Activated CD8-positive, alpha-beta memory T cell treated with anti-CD3 and anti-CD28 coated beads, Interleukin-2, amount 10 ng/mL, durations not matched to agents 7 days and 5 days (primary cell): ENCODE results near the gene RNASE7. TPM values are rescaled to one million over a fixed set of nuclear protein-coding genes. Genes with fewer than 3 reads are reported as not detected.

Experiments
- ATAC-seq: fragments of 150-1000 bp; cut with Tn5 transposase; one replicate; pipeline ENCODE4 v1.10.0; 2021; ENCODE audit warnings: moderate library complexity
- CTCF ChIA-PET: fragments of 350-600 bp; sonication (Branson Sonifier 250); formaldehyde crosslinking; loops from one replicate; lab custom pipeline; 2021; ENCODE audit warnings: antibody characterized with exemption; lab: Charles Lee
- DNase-seq: peaks from one replicate; pipeline ENCODE4 v3.0.0-alpha.2; 2020
- H3K27ac Mint-ChIP-seq: one replicate; pipeline ENCODE4 v1.8.0; 2021; ENCODE audit warnings: mild to moderate bottlenecking, mixed read lengths
- H3K27me3 Mint-ChIP-seq: one replicate; pipeline ENCODE4 v1.8.0; 2021; ENCODE audit warnings: mixed read lengths
- H3K36me3 Mint-ChIP-seq: one replicate; pipeline ENCODE4 v1.8.0; 2021; ENCODE audit warnings: mild to moderate bottlenecking, mixed read lengths
- H3K4me1 Mint-ChIP-seq: one replicate; pipeline ENCODE4 v1.8.0; 2021; ENCODE audit warnings: mixed read lengths
- H3K4me3 Mint-ChIP-seq: one replicate; pipeline ENCODE4 v1.8.0; 2021; ENCODE audit warnings: mild to moderate bottlenecking, moderate library complexity, mixed read lengths
- H3K9me3 Mint-ChIP-seq: one replicate; pipeline ENCODE4 v1.8.0; 2022; ENCODE audit warnings: low read depth, mixed read lengths
- total RNA-seq, 2 experiments: library from RNA; stranded (reverse); gene quantifications; one replicate each; pipeline ENCODE4 v1.2.3, GENCODE V29; 2021

The RNASE7 gene
- total RNA-seq, 2 experiments from 2014 or later = not detected

GRCh38 chr14:21077672-21078071 is 35.5 kb downstream of the RNASE7 start:
- Mint-ChIP-seq H3K27ac (no peak overlapping the region), H3K27me3 (peaks cover 8% of the 10 kb centered on the region), H3K36me3 (no peaks in the 10 kb centered on the region), H3K4me3 (no peak overlapping the region), H3K9me3 (no peaks in the 10 kb centered on the region), H3K4me1 (no peaks in the 10 kb centered on the region)
- no peak for ATAC-seq
- DNase-seq = no peak
- CTCF ChIA-PET = interaction anchor here (2.1 kb wide), 1 partner anchor 15 kb away, joined by 7 read pairs; no protein-coding TSS in a partner anchor

DNA sequence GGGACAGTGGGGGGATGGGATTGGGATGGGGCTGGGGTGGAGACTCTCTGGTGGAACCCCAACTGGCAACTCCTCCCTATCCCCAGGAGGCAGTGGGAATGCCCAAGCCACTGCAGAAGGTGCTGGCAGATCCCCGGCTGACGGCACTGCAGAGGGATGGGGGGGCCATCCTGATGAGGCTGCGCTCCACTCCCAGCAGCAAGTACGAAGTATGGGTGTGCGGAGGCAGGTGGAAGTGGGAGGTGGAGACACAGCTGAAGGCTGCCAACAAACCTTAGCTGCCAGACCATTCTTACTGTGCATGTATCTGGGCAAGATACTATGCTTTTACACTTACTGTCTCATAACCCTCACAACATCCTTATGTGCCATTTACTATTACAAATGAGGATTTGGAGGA is 36.1 kb downstream of the RNASE7 start:
- DNase-seq (no peak), ATAC-seq (no peak)
- H3K4me3 Mint-ChIP-seq = no peak overlapping the region
- no peaks in the 10 kb centered on the region for H3K4me1 Mint-ChIP-seq
- peaks cover 3% of the 10 kb centered on the region for H3K27me3 Mint-ChIP-seq
- no peaks in the 10 kb centered on the region for H3K9me3 Mint-ChIP-seq
- CTCF ChIA-PET = interaction anchor here (2.1 kb wide), 1 partner anchor 14 kb away, joined by 7 read pairs; no protein-coding TSS in a partner anchor
- H3K36me3 Mint-ChIP-seq = no peaks in the 10 kb centered on the region
- H3K27ac Mint-ChIP-seq = no peak overlapping the region

DNA sequence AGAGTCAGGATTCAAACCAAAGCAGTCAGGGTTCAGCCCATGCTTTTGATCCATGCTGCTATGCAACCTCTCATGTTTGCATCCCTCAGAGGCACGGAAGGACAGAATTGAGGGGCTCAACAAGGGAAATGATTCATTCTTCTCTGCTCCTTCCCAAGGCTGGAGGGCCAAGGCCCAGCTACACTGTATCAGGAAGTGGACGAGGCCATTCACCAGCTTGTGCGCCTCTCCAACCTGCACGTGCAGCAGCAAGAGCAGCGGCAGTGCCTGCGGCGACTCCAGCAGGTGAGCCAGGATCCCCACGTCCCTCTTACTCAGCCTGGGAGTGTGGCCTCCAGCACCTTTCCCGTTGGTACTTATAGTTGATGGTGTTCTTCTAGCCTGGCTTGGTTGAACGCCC is 36.6 kb downstream of the RNASE7 start:
- no peak for ATAC-seq
- Mint-ChIP-seq H3K27ac (no peak overlapping the region), H3K4me1 (no peaks in the 10 kb centered on the region), H3K27me3 (no peaks in the 10 kb centered on the region), H3K36me3 (no peaks in the 10 kb centered on the region), H3K4me3 (no peak overlapping the region), H3K9me3 (no peaks in the 10 kb centered on the region)
- CTCF ChIA-PET = interaction anchor here (1.2 kb wide), 1 partner anchor 14 kb away, joined by 8 read pairs; no protein-coding TSS in a partner anchor
- no peak for DNase-seq

- H3K36me3 Mint-ChIP-seq = no peaks in the 10 kb centered on the region
- DNase-seq = no peak
- CTCF ChIA-PET = interaction anchor here (1.5 kb wide), 1 partner anchor 10 kb away, joined by 3 read pairs; no protein-coding TSS in a partner anchor
Observed at GRCh38 chr14:21081521-21082142, 39.5 kb downstream of the RNASE7 start.

GRCh38 chr14:21083565-21084325 is 41.6 kb downstream of the RNASE7 start:
- no peak for DNase-seq
- ATAC-seq = no peak
- no peak overlapping the region for H3K4me3 Mint-ChIP-seq
- H3K27ac Mint-ChIP-seq = no peak overlapping the region
- no peaks in the 10 kb centered on the region for H3K36me3 Mint-ChIP-seq
- peaks cover 20% of the 10 kb centered on the region for H3K4me1 Mint-ChIP-seq
- CTCF ChIA-PET = interaction anchor here (0.6 to 1.8 kb wide), 5 partner anchors 9 to 26 kb away, joined by 3 to 6 read pairs (median 5); no protein-coding TSS in a partner anchor
- no peaks in the 10 kb centered on the region for H3K27me3 Mint-ChIP-seq
- H3K9me3 Mint-ChIP-seq = no peaks in the 10 kb centered on the region

More at GRCh38 chr14:21081521-21082142, 39.5 kb downstream of the RNASE7 start:
- peaks cover 3% of the 10 kb centered on the region for H3K4me1 Mint-ChIP-seq
- H3K9me3 Mint-ChIP-seq = no peaks in the 10 kb centered on the region
- ATAC-seq = no peak
- H3K4me3 Mint-ChIP-seq = no peak overlapping the region
- no peaks in the 10 kb centered on the region for H3K27me3 Mint-ChIP-seq
- H3K27ac Mint-ChIP-seq = no peak overlapping the region

DNA sequence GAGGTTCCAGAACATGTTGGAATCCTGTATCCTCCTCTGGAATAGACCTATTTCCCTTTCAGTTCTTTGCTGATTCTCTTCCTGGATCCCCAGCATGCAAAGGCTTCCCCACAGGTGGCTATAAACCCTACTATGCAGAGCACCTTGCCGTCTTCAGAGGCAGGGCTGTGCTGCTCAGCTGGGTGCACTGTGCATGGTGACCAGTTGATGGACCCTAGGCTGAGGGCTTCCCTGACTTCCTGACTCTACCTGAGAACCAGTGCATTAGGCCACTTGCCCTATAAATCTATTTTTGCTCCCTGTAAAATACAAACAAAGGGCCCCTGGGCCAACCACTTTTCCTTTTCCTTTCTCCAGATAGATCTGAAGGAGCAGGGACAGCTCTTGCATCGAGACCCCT is 42.2 kb downstream of the RNASE7 start:
- ATAC-seq (no peak), DNase-seq (no peak)
- no peaks in the 10 kb centered on the region for H3K36me3 Mint-ChIP-seq
- H3K4me3 Mint-ChIP-seq = no peak overlapping the region
- peaks cover 23% of the 10 kb centered on the region for H3K4me1 Mint-ChIP-seq
- H3K9me3 Mint-ChIP-seq = no peaks in the 10 kb centered on the region
- H3K27ac Mint-ChIP-seq = no peak overlapping the region
- CTCF ChIA-PET = interaction anchor here (0.6 to 1.8 kb wide), 5 partner anchors 8 to 25 kb away, joined by 3 to 6 read pairs (median 5); no protein-coding TSS in a partner anchor
- H3K27me3 Mint-ChIP-seq = no peaks in the 10 kb centered on the region

DNA sequence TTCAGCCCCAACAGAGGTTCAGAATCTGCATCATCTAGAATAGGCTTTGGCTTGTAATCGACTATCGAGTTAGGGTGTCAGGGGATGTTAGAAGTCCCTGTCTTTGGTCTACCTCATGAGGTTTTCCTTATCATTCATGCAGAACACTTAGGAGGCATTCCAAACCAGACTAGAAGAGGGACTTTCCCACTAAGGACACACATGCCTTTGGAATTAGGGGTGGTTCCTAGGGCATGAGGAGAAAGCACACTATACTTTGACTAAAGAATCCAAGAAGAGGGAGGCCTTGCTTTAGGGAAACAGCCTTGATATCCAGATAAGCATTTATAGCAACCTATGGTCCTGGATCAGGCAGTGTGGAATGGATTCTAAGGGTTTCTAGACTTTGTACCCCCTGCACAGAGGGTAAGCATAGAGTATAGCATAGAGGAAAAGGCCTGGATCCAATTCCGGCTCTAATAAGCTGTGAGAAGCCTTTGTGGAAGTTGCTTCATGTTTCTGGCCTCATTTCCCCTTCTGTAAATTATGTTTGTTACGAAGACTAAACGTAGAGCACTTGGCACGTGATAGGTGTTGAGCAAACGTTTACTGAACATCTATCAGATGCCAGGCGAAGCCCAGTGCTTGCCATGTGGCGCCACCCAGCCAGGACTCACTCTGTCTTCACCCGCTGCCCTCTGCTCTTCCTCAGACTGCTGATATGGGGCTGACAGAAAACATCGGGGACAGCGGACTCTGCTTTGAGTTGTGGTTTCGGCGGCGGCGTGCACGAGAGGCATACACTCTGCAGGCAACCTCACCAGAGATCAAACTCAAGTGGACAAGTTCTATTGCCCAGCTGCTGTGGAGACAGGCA is 43.1 kb downstream of the RNASE7 start:
- H3K27ac Mint-ChIP-seq = no peak overlapping the region
- no peak for DNase-seq
- H3K27me3 Mint-ChIP-seq = no peaks in the 10 kb centered on the region
- H3K4me3 Mint-ChIP-seq = no peak overlapping the region
- peaks cover 23% of the 10 kb centered on the region for H3K4me1 Mint-ChIP-seq
- no peaks in the 10 kb centered on the region for H3K9me3 Mint-ChIP-seq
- CTCF ChIA-PET = interaction anchor here (1.6 to 11.6 kb wide), 4 partner anchors 7 to 20 kb away, joined by 5 to 339 read pairs (median 26); partner anchors contain the start of genes ARHGEF40 and TMEM253
- no peak for ATAC-seq
- H3K36me3 Mint-ChIP-seq = no peaks in the 10 kb centered on the region

- H3K9me3 Mint-ChIP-seq = no peaks in the 10 kb centered on the region
- no peaks in the 10 kb centered on the region for H3K36me3 Mint-ChIP-seq
- ATAC-seq (no peak), DNase-seq (no peak)
- H3K4me1 Mint-ChIP-seq = peaks cover 23% of the 10 kb centered on the region
- H3K27me3 Mint-ChIP-seq = no peaks in the 10 kb centered on the region
- H3K4me3 Mint-ChIP-seq = no peak overlapping the region
- peak overlapping the region; percentile 10 for H3K27ac Mint-ChIP-seq
- CTCF ChIA-PET = interaction anchor here (1.0 to 11.6 kb wide), 7 partner anchors 11 to 81 kb away, joined by 3 to 339 read pairs (median 46); partner anchors contain the start of genes ARHGEF40, NDRG2 and TMEM253
Observed at GRCh38 chr14:21086908-21087293, 44.7 kb downstream of the RNASE7 start.

DNA sequence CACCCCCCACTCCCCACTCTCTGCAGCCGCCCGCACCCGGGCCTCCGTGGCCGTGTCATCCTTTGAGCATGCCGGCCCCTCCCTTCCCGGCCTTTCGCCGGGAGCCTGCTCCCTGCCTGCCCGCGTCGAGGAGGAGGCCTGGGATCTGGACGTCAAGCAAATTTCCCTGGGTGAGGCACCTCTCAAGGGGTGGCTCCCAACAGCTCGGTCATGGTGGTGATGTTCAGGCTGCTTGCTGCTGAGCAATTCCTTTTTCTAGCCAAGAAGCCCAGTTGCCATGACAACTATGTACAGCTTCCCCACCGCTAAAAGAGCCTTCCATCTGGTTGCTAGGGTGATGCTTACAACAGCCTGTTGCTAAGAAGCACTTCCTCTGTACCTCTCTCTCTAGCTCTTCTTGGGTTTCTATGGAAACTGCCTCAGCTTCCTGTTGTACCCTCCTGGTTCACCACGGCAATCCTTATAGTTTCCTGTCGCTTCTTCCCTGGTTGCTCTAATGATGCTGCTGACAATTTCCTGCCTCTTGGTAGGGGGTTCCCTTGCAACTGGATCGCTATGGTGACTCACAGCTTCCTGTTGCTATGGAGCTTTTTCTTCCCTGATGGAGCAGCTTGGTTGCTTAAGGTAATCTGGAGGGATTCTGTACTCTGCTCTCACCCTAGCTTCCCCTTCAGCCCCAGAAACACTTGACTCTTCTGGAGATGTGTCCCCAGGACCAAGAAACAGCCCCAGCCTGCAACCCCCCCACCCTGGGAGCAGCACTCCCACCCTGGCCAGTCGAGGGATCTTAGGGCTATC is 45.3 kb downstream of the RNASE7 start:
- Mint-ChIP-seq H3K4me3 (no peak overlapping the region), H3K27ac (no peak overlapping the region), H3K9me3 (no peaks in the 10 kb centered on the region), H3K36me3 (no peaks in the 10 kb centered on the region), H3K4me1 (peaks cover 24% of the 10 kb centered on the region), H3K27me3 (no peaks in the 10 kb centered on the region)
- ATAC-seq (peak; percentile 80), DNase-seq (peak; percentile 78)
- CTCF ChIA-PET = interaction anchor here (1.0 to 11.6 kb wide), 8 partner anchors 10 to 116 kb away, joined by 3 to 339 read pairs (median 24); partner anchors contain the start of genes ARHGEF40, NDRG2 and TMEM253

DNA sequence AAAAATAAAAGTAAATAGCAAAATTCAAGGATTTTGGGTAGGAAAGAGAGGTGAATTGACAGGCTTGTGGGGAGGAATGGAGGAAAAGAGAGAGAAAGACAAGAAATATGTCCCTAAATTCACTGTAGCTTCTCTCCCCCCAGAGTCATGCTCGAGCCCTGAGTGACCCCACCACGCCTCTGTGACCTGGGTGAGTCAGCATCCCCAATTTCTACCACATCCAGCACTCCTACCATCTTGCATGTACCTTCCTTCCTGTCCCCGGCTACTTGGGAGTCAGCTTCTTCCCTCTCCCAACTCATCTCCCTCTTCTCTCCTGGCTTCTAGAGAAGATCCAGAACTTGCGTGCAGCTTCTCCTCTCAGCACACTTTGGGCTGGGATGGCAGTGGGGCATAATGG is 46.5 kb downstream of the RNASE7 start:
- Mint-ChIP-seq H3K9me3 (no peaks in the 10 kb centered on the region), H3K4me3 (no peak overlapping the region), H3K4me1 (peaks cover 30% of the 10 kb centered on the region), H3K36me3 (no peaks in the 10 kb centered on the region), H3K27ac (no peak overlapping the region), H3K27me3 (no peaks in the 10 kb centered on the region)
- ATAC-seq (no peak), DNase-seq (no peak)
- CTCF ChIA-PET = interaction anchor here (1.3 to 11.6 kb wide), 6 partner anchors 10 to 117 kb away, joined by 3 to 339 read pairs (median 48); partner anchors contain the start of genes ARHGEF40, TMEM253 and ZNF219

DNA sequence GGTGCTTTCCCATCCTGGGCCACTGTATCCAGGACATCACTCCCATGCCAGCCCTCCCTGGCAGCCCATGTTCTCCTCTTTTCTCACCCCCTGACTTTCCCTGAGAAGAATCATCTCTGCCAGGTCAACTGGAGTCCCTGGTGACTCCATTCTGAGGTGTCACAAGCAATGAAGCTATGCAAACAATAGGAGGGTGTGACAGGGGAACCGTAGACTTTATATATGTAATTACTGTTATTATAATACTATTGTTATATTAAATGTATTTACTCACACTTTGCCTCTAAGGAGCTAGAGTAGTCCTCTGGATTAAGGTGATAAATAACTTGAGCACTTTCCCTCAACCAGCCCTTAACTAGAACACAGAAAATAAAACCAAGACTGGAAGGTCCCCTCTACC is 47.1 kb downstream of the RNASE7 start:
- H3K9me3 Mint-ChIP-seq = no peaks in the 10 kb centered on the region

GRCh38 chr14:21089877-21090193 is 47.7 kb downstream of the RNASE7 start:
- no peak for DNase-seq
- peaks cover 30% of the 10 kb centered on the region for H3K4me1 Mint-ChIP-seq
- ATAC-seq = no peak
- H3K4me3 Mint-ChIP-seq = no peak overlapping the region
- H3K27ac Mint-ChIP-seq = no peak overlapping the region
- H3K36me3 Mint-ChIP-seq = no peaks in the 10 kb centered on the region
- no peaks in the 10 kb centered on the region for H3K27me3 Mint-ChIP-seq
- CTCF ChIA-PET = interaction anchor here (0.8 to 11.6 kb wide), 7 partner anchors 15 to 119 kb away, joined by 3 to 339 read pairs (median 46); partner anchors contain the start of genes ARHGEF40 and TMEM253
- no peaks in the 10 kb centered on the region for H3K9me3 Mint-ChIP-seq

More for the DNA sequence above, 47.1 kb downstream of the RNASE7 start:
- peaks cover 30% of the 10 kb centered on the region for H3K4me1 Mint-ChIP-seq
- CTCF ChIA-PET = interaction anchor here (0.8 to 11.6 kb wide), 8 partner anchors 9 to 118 kb away, joined by 3 to 339 read pairs (median 26); partner anchors contain the start of genes ARHGEF40, TMEM253 and ZNF219
- ATAC-seq = no peak
- H3K27me3 Mint-ChIP-seq = no peaks in the 10 kb centered on the region
- H3K36me3 Mint-ChIP-seq = no peaks in the 10 kb centered on the region
- DNase-seq = no peak
- H3K27ac Mint-ChIP-seq = peak overlapping the region; percentile 50
- H3K4me3 Mint-ChIP-seq = no peak overlapping the region
